Right kidney (tissue), 1 donor: ENCODE measurements around the gene ECM1.

Experiments
- DNase-seq: peaks from one replicate; pipeline ENCODE4 v3.0.0-alpha.2; 2016

The ECM1 gene

GRCh38 chr1:150511985-150512660 lies 4.2 kb downstream of the ECM1 start:
- no peak for DNase-seq

DNA sequence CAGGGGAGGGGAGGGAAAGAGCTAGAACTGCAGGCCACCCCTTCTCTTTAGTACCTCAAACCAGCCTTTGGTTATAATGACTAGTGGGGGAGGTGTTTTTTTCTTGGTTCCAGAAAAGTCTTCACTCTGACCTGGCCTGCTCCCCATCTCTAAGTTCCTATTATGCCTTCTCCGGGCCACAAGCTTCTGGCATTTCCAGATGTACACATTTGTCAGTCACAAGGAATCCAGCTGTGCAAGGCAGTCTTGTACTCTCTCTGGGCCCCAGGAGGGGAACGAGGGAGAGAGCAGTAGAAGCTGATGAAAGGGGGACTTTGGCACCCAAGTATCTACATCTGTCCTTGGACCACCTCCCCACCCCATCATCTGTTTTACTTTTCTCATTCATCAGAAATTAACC lies 4.9 kb downstream of the ECM1 start:
- no peak for DNase-seq

DNA sequence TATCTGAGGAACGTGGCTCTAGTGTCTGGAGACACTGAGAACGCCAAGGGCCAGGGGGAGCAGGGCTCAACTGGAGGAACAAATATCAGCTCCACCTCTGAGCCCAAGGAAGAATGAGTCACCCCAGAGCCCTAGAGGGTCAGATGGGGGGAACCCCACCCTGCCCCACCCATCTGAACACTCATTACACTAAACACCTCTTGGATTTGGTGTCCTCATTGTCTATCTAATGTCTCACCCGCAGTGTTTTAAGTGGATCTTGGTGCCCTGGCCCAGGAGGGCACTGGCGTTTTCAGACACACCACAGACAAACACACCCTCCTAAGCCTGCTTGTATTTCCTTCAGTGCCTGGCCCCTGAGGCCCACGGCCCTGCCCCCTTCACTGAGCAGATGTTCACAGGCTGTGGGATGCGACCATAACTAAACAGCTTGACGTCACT lies 5.5 kb downstream of the ECM1 start:
- no peak for DNase-seq

- no peak for DNase-seq
These were observed 6.4 kb downstream of the ECM1 start for GRCh38 chr1:150514260-150514659.

DNA sequence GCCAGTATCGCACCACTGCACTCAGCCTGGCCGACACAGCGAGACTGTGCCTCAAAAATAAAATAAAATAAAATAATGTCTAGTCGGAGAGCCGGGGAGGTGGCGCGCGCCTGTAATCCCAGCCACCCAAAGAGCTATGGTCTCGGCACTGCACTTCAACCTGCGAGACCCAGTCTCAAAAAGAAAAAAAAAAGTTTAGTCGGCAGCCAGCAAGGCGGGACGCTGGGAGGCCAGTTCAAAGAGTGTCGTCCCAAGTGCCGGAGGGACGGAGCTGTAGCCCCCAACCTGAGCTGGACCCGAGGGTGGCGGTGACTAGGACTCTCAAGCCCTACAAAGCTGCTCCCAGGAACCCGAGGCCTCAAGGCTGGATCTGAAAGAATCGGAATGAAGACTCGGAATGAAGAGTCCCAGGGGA lies 7.0 kb downstream of the ECM1 start:
- DNase-seq: no peak

DNA sequence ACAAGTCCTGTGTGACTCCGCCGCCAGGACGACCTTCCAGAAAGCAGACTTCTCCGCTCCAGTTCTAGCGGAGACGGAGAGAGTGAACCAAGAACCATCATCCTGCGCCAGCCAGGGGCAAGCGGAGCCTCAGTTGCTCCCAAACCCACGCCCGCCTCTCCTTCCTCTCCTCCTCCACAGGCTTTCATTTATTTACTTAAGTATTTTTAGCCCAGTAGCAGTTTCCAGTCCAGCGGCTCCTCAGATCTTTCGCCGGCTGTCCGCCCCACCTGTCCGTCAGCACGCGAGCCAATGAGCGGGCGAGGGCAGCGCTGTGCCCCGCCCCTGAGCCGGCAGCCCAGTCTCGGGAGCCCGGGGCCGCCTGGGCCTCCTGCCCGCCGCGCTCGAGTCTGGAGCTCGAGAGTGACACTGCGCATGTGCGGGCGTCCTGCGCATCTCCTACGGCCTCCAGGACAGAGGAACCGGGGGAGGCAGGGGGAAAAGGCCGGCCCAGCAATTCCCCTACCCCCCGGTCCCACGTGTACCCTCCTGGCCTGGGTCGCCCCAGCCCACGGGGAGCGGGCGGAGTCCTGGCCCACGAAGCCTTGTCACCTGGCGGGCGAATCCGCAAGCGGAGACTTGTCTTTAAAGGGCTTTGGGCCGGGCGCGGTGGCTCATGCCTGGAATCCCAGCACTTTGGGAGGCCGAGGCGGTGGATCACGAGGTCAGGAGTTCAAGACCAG lies 7.6 kb downstream of the ECM1 start, which contains the start of gene FALEC:
Gene FALEC, plus strand, starts transcription at position 425 of the 722 bp plus-strand sequence.
- peak; percentile 96 for DNase-seq

DNA sequence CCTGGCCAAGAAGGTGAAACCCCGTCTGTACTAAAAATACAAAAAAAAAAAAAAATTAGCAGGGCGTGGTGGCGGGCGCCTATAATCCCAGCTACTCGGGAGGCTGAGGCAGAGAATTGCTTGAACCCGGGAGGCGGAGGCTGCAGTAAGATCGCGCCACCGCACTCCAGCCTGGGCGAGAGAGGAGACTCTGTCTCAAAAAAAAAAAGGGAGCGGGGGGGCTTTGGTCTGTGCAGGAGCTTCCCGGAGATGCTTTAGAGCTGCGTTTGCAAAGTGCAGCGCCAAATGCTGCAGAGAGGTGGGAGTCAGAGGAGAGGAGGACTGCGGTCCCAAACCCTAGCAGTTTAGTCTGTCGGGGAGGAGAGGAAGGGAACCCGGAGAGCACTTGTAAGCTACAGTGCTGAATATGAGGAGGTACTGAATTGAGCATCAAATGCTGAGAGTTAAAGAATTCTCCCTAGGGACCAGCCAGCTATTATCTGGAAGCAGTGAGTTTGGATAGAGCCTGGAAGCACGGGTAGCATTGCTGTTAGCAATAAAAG lies 8.2 kb downstream of the ECM1 start:
- peak; percentile 43 for DNase-seq

DNA sequence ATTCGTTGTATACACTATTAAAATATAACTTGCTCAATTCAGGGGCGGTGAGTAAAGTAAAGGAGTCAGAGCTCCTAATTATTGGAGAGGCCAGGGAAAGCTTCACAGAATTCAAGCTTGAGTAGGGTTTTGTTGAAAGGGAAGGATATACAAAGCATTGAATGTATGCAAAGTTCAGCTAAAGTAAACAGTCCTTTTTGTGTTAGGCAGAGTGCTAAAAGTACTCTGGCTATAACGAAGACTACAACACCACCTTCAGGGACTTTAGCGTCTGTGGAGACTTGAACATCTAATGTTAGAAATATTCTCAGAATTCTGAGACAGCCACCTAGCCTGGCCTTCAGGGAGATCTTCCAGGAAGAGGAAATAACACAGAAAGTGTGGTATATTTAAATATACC lies 8.7 kb downstream of the ECM1 start:
- no peak for DNase-seq

- no peak for DNase-seq
These were observed 13.5 kb downstream of the ECM1 start for GRCh38 chr1:150521196-150521968.

DNA sequence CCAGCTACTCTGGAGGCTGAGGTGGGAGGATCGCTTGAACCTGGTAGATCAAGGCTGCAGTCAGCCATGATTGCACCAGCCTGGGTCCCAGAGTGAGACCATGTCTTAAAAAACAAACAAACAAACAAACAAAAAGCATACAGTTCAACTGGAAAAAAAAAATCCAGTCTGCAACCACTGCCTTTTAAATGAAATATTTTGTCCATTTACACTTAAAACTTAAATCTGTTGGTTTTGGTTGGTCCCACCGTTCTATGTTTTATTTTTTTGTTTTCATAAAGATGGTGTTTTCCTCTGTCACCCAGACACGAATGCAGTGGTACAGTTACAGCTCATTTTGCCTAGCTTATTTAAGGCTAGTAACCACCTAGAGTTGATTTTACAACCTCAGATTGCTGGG lies 17.4 kb downstream of the ECM1 start:
- no peak for DNase-seq

DNA sequence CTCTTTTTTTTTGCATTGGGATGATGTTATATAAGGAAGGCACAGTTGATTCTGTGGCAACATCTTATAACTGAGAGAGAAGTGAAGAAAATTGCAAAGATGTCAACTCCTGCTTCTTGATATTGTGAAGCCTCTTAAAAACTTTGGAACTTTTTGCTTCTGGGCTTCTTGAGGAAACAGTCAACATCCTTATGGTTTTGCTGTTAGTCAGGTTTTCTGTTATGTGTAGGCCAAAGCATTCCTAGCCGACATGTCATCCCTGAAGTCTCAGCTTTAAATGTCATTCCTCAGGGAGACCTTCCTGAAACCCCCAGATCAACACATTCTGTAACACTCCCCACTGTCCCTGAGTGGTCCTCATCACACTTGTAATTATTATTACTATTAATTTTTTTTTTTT lies 20.3 kb downstream of the ECM1 start:
- no peak for DNase-seq

DNA sequence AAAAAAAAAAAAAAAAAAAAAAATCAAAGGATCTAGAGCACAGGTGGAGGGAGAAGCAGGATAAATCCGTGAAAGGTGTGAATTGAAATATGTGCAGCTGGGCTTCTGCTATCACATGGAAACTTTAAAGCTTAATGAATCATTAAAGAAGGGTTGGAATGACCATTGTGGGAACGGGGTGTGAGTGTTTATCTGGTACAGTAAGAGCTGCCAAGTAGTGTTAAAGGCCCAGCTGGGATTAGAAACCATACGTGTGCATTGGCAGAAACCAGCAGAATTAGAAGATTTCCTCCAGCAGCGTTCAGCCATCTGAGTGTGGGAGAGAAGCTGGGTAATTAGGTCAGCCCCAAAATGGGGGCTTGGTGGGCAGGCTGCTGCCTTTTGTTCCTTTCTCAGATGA lies 21.1 kb downstream of the ECM1 start:
- no peak for DNase-seq

DNA sequence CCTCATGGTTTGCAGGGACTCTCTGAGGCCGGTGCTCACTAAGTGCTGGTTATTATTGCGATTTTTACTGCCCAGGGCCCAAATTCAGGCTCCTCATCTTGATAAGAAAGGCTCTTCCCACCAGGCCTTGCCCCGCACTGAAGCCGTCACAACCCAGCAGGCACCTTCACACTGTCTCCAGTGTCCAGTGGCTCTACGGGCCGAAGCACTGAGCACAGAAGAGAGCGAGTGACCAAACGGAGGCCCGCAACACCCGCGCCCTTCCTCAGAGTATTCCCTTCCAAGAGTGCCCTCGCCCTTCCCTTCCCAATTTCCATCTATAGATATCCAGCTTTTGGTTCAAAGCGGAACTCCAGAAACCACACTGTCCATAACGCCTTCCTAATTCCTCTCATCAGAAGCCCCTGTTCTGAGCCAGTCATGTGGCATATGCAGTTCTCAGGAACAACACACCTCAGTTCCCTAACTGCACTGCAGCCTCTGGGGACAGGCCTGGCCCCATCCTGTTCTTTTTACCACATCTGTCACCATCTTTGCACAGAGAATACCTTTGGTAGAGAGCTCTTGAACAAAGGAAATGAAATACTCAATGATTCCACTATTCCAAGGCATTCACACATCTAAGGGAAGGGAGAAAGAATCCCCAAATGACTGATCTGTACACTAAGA lies 22.7 kb downstream of the ECM1 start:
- DNase-seq: no peak

- no peak for DNase-seq
These were observed 25.0 kb downstream of the ECM1 start for GRCh38 chr1:150532860-150533259.

GRCh38 chr1:150534002-150534401 lies 26.1 kb downstream of the ECM1 start:
- DNase-seq: no peak

DNA sequence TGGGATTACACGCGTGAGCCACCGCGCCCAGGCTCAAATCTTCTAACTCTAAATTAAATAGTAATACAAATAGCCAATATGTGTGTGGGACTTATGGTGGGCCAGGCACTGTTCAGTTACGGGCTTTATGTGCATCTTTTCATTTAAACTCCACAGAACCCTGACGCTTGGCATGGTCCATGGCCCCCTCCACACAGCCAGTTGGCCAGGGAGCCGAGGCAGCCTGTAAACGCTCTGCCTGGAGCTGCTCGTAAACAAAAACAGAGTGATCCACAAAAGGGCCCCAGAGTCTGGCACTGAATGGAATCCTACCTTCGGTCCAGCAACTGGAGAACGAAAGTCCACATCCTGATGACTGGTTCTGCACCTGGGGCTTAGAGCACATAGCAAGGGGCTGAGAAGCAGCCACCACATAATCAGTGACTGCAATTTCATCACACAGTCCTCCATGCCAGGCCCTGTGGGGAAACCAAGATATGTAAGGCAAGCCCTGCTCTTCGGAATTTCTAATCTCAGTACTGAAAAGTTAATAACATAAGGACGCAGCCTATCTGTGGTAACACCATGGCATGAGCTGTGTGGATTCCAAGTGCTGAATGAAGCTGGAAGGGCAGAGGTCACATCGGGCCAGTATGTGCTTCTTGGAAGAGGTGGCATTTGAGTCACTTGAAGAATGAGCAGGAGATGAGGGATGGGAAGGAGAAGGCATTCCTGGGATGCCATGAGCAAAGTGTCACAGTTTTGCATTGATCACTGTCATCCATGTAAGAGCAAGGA lies 27.8 kb downstream of the ECM1 start:
- no peak for DNase-seq

DNA sequence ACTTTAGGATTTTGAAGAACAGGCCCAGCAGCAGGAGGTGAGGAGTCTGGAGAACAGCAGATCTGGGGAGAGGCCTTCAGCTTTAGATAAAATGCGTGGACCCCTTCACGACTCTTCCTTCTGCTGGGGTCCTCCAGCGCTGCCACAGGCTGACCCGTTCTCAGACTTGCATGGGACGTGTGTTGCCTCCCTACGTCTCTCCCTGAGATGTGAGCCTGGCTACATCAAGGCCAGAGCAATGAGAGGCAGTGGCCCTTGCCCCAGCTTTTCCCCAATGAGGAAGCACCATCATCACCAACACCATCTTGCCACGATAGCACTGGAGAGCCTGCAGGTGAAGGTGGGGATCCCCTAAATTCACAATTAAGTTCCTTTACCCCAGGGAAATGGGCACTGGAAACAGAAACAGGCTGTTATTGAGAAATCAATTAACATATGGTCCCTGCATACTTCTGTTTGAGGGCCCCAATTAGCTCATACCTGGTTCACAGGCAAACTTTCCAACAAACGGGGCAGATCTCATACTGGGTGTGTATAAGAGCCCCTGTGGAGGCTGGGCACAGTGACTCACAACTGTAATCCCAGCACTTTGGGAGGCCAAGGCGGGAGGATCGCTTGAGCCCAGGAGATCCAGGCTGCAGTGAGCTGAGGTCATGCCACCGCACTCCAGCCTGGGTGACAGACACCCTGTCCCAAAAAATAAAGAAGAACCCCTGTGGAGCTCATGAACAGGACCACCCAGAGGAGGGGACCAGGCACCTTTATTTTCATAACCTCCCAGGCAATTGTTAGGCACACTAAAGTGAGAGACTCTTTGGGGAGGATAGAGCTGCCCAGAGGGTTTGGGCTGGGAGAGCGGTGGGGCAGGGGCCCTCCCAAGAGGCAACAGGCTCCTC lies 29.2 kb downstream of the ECM1 start:
- DNase-seq: no peak

DNA sequence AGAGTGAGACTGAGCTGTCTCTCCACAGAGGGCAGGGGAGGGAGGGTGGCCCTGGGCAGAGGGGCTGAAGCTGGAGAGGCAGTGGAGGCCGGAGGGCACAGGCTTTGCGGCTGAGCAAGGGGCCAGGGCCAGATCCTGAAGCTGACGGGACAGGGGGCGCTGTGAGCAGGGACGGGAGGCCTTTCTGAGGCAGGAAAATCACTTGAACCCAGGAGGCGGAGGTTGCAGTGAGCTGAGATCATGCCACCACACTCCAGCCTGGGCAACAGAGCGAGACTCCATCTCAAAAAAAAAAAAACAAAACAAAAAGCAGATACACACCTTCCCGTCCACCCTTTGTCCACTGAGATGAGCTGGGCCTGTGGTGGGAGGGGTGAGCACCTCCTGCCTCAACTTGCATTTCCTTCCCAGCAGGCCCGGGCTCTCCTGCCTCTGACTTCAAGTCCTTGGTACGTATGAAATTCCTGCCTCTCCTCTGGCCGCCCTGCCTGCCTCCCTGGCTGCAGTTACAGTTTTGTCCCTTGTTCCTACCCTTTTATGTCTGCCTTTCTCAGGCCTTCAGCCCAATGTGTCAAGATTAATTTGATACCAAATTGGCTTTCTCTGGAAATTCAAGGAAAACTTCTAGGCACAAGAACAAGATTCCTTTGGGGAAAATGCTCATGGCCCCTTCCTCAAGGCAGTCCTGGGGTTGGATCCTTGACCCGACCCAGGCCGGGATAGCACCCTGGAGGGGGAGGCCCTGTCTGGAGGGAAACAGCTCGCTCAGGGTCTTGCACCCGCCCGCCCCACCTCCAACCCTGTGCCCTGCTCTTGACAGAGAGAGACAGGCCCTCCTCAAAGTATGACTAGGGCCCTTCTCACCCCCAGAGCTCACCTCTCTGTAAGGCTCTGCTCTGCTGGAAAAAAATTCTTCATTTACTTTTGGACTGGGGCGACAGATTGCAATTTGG lies 30.1 kb downstream of the ECM1 start:
- DNase-seq: no peak

DNA sequence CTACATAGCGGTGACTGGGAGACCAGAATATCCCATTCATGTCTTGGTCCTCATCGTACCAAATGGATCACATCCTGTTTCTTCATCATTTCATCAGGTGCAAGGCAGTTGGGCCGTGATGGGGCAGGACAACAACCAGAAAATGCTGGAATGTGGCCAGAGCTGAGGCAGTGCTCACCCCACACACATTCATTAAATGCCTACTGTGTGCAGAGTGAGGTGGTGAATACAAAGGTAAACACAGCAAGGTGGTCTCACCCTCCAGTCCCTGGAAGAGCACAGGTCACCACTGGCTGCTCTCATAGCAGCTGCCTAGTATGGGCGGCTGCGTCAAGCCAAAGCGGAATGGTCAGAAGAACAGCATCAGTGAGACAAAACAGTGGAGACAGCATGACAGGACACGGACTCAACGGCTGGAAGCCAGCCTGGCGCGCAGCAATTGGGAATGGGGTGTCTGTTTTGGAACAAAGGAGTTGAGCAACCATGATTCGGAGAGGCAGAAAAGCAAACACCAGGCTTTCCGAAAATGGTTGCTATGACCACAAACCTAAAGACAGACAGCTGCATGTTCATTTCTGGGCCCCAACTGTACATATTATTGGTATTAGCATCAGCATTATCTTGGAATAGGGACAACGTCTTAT lies 35.7 kb downstream of the ECM1 start:
- no peak for DNase-seq
